ENCODE results near the gene SMAD1.

DNA sequence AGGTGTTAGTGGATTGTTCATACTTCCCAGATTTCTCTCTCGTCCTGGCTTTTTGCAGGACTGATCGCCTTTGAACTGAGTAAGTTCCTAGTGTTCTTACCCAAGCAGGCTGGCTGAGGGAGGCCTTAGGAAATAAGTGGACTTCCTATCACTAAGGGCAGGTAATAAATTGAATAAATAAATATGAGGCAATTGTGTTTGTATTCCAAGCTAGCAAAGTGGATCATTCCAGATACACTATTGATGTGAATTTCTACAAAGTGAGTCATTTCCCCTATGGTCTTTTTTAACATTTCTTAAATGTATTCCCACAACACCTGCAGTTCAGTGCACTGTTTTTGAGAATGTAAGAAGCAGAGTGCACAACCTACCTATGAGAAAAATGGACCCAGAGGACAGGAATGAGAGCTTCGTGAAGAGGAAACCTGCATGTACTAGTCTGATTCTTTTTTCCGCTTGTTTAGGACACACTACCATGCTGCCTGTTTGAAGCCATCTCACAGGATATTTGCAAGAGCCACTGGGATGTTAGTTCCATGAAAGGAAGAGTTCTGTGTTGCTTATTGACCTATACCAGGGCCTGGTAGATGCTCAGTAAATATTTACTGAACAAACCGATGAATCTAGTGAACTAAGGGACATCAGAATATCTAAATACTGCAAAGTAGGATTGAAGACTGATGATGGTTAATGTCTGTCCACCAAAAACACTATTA, 29.0 kb upstream of the SMAD1 start:
- TF ChIP-seq CTCF (IDR thresholded peaks at IDR 0.05 in 2 of 3, conservative IDR thresholded peaks at IDR 0.05 in 1 of 3; ENCODE audit: borderline replicate concordance in 1 of 3, insufficient read depth in 1 of 3, low read depth in 2 of 3, low read length in 2 of 3) (no peak), ZBTB33 (IDR thresholded peaks at IDR 0.05; ENCODE audit: extremely low read depth, insufficient replicate concordance, low read length) (no peak), MAX (IDR thresholded peaks at IDR 0.05) (no peak), RAD21 (IDR thresholded peaks at IDR 0.05; ENCODE audit: low read depth) (no peak), POLR2AphosphoS5 (IDR thresholded peaks at IDR 0.05; ENCODE audit: low read depth, low read length) (no peak), SP1 (IDR thresholded peaks at IDR 0.05; ENCODE audit: low read depth) (no peak), FOSL1 (IDR thresholded peaks at IDR 0.05; ENCODE audit: low read depth) (no peak), POLR2A (IDR thresholded peaks at IDR 0.05; ENCODE audit: borderline replicate concordance, extremely low read depth, insufficient read depth, insufficient read length) (no peak), JUND (IDR thresholded peaks at IDR 0.05) (no peak), ZNF274 (IDR thresholded peaks at IDR 0.05; ENCODE audit: low read depth, low read length) (no peak), CEBPB (IDR thresholded peaks at IDR 0.05; ENCODE audit: low read depth) (no peak)
- TF ChIP-seq, protein P1, sequence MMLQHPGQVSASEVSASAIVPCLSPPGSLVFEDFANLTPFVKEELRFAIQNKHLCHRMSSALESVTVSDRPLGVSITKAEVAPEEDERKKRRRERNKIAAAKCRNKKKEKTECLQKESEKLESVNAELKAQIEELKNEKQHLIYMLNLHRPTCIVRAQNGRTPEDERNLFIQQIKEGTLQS (IDR thresholded peaks at IDR 0.05) = no peak

All from HCT116 (cell line).